Left lung (tissue), 10 donors: ENCODE measurements around the gene KRT4. TPM values are rescaled to one million over a fixed set of nuclear protein-coding genes. Genes with fewer than 3 reads are reported as not detected.
A peak's percentile ranks its signal among the peaks of the same experiment; 100 is the strongest.

Experiments
- ATAC-seq: fragments of 200-7000 bp; cut with Tn5 transposase; one replicate; pipeline ENCODE4 v1.9.1; 2020; ENCODE audit warnings: moderate library complexity
- DNase-seq, 4 donors: peaks; one replicate each; pipeline ENCODE4 v3.0.0-alpha.2; 2013 to 2020
- H3K27ac ChIP-seq, 2 donors: fragments of 200-600 bp; sonication (generic) in 1 of 2; one replicate each; pipeline versions ENCODE4 v1.5.0 to v1.8.0; 2020 to 2021
- H3K27me3 ChIP-seq, 2 donors: fragments of 200-600 bp; sonication (generic) in 1 of 2; one replicate each; pipeline versions ENCODE4 v1.5.0 to v1.8.0; 2020 to 2021
- H3K36me3 ChIP-seq, 2 donors: fragments of 200-600 bp; sonication (generic) in 1 of 2; one replicate each; pipeline versions ENCODE4 v1.5.0 to v1.8.0; 2020 to 2021
- H3K4me1 ChIP-seq, 2 donors: fragments of 200-600 bp; one replicate each; pipeline ENCODE4 v1.8.0; 2021
- H3K4me3 ChIP-seq, 2 donors: fragments of 200-600 bp; sonication (generic) in 1 of 2; one replicate each; pipeline versions ENCODE4 v1.5.0 to v1.8.0; 2020 to 2021; ENCODE audit warnings: mild to moderate bottlenecking in 1 of 2
- H3K9me3 ChIP-seq, 2 donors: fragments of 200-600 bp; sonication (generic) in 1 of 2; one replicate each; pipeline versions ENCODE4 v1.5.0 to v1.8.0; 2020 to 2021
- CTCF ChIP-seq, 2 donors: fragments of 200-600 bp; sonication (generic) in 1 of 2; IDR thresholded peaks; one replicate each; pipeline versions ENCODE4 v1.5.0 to v1.8.0; 2021; ENCODE audit warnings: antibody characterized with exemption in 2 of 2
- intact Hi-C, 2 donors: fragments of 100-400 bp; cut with DNase I; formaldehyde crosslinking; loops; one replicate each; pipeline versions ENCODE4 v1.11.2 to v1.14.2; 2022
- polyA plus RNA-seq, 6 donors: library from polyadenylated mRNA; unstranded; fragments of 120-200 nt; gene quantifications; one replicate each; pipeline ENCODE4 v1.2.1, GENCODE V29; 2013; ENCODE audit not compliant: insufficient read length in 6 of 6
- total RNA-seq, 2 donors: library from RNA; stranded (reverse); fragmentation: NEBNext Ultra II Directional; extraction: Animal tissue kit (Norgen Biotek cat#: 25700); gene quantifications; one replicate each; pipeline ENCODE4 v1.2.1, GENCODE V29; 2021
- donor health status: DM: no; HTN: yes; CAD: no.
- donor health status: DM: no; HTN: no; CAD: no.

Gene KRT4
- total and polyA plus RNA-seq, 8 donors: 0.47 to 9.4 (median 2.6) TPM

GRCh38 chr12:52839436-52840105 lies 25.7 kb upstream of the KRT4 start:
- no peak for ATAC-seq
- H3K27me3 ChIP-seq: peaks cover 0 to 65% of the 10 kb centered on the region in 2 donors
- intact Hi-C loops: no loop called here

GRCh38 chr12:52838609-52839435 lies 24.9 kb upstream of the KRT4 start:
- peaks cover 0 to 72% of the 10 kb centered on the region in 2 donors for H3K27me3 ChIP-seq
- DNase-seq: no peak
- H3K27ac ChIP-seq: no peak overlapping the region
- TF ChIP-seq CTCF (IDR thresholded peaks at IDR 0.05): no peak
- H3K36me3 ChIP-seq: no peaks in the 10 kb centered on the region
- H3K4me3 ChIP-seq: no peak overlapping the region
- intact Hi-C loops: no loop called here
- no peak for ATAC-seq
- no peaks in the 10 kb centered on the region for H3K4me1 ChIP-seq
- no peaks in the 10 kb centered on the region for H3K9me3 ChIP-seq

More at GRCh38 chr12:52839436-52840105, 25.7 kb upstream of the KRT4 start:
- no peak for DNase-seq
- Histone ChIP-seq H3K9me3 (no peaks in the 10 kb centered on the region), H3K4me1 (no peaks in the 10 kb centered on the region), H3K4me3 (no peak overlapping the region), H3K27ac (no peak overlapping the region), H3K36me3 (no peaks in the 10 kb centered on the region)
- TF ChIP-seq CTCF (IDR thresholded peaks at IDR 0.05): no peak

- Histone ChIP-seq H3K4me1 (no peaks in the 10 kb centered on the region), H3K27ac (no peak overlapping the region), H3K4me3 (no peak overlapping the region), H3K9me3 (no peaks in the 10 kb centered on the region), H3K27me3 (peaks cover 0 to 80% of the 10 kb centered on the region in 2 donors), H3K36me3 (no peaks in the 10 kb centered on the region)
- no peak for TF ChIP-seq CTCF (IDR thresholded peaks at IDR 0.05)
- DNase-seq (no peak), ATAC-seq (no peak)
- intact Hi-C loops: no loop called here
Measured at GRCh38 chr12:52837781-52838608, 24.1 kb upstream of the KRT4 start.

GRCh38 chr12:52837413-52837741 lies 23.5 kb upstream of the KRT4 start:
- no peaks in the 10 kb centered on the region for H3K4me1 ChIP-seq
- intact Hi-C loops: no loop called here
- no peak overlapping the region for H3K27ac ChIP-seq
- H3K9me3 ChIP-seq: no peaks in the 10 kb centered on the region
- H3K36me3 ChIP-seq: no peaks in the 10 kb centered on the region
- ATAC-seq (peak; percentile 20), DNase-seq (no peak)
- no peak for TF ChIP-seq CTCF (IDR thresholded peaks at IDR 0.05)
- no peak overlapping the region for H3K4me3 ChIP-seq
- H3K27me3 ChIP-seq: peaks cover 0 to 87% of the 10 kb centered on the region in 2 donors
